B cell (primary cell): ENCODE results near the gene CDC25B. TPM values are rescaled to one million over a fixed set of nuclear protein-coding genes. Genes with fewer than 3 reads are reported as not detected.

ENCODE experiments used
- ATAC-seq: fragments of 200-7000 bp; cut with Tn5 transposase; one replicate; pipeline ENCODE4 v1.10.0; 2021; ENCODE audit warnings: low read depth, mild to moderate bottlenecking, moderate number of reproducible peaks, moderate library complexity
- CTCF ChIA-PET: fragments of 350-600 bp; sonication (Branson Sonifier 250); formaldehyde crosslinking; loops from one replicate; lab custom pipeline; 2021; ENCODE audit warnings: antibody characterized with exemption, inconsistent platforms; lab: Charles Lee
- POLR2A ChIA-PET: fragments of 350-600 bp; sonication (Branson Sonifier 250); formaldehyde crosslinking; loops from one replicate; lab custom pipeline; 2021; ENCODE audit warnings: antibody characterized with exemption; lab: Charles Lee
- DNase-seq: peaks from one replicate; pipeline ENCODE4 v3.0.0; 2013
- H2AFZ ChIP-seq: 2 replicates; pipeline ENCODE4 v1.6.1; 2012; ENCODE audit warnings: mild to moderate bottlenecking, low read depth, low read length; ENCODE audit not compliant: insufficient read depth, poor library complexity, severe bottlenecking
- H3K27ac ChIP-seq, 2 donors: 1 replicate in 1 of 2; 2 replicates in 1 of 2; pipeline ENCODE4 v1.5.1; 2012 to 2013; ENCODE audit warnings: low read length in 2 of 2, mild to moderate bottlenecking in 2 of 2, moderate library complexity in 1 of 2
- H3K27me3 ChIP-seq, 4 experiments: fragments of 200-600 bp in 1 of 4; sonication (generic) in 1 of 4; replicated peaks in 1 of 4; 1 replicate in 2 of 4; 2 replicates in 2 of 4; pipeline versions ENCODE4 v1.6.1 to v1.7.0; 2013 to 2016; ENCODE audit warnings: low read length in 3 of 4, mild to moderate bottlenecking in 2 of 4, mixed read lengths in 1 of 4, moderate library complexity in 1 of 4; ENCODE audit not compliant: insufficient read depth in 4 of 4, control insufficient read depth in 3 of 4; ENCODE audit errors: control extremely low read depth in 1 of 4
- H3K36me3 ChIP-seq, 2 experiments: replicated peaks in 1 of 2; 1 replicate in 1 of 2; 2 replicates in 1 of 2; pipeline versions ENCODE4 v1.6.1 to v1.7.1; 2013; ENCODE audit warnings: low read length in 1 of 2; ENCODE audit not compliant: insufficient read depth in 2 of 2, control insufficient read depth in 1 of 2; ENCODE audit errors: control extremely low read depth in 1 of 2, extremely low read depth in 1 of 2
- H3K4me1 ChIP-seq, 2 donors: fragments of 200-600 bp in 1 of 2; sonication (generic) in 1 of 2; 1 replicate in 1 of 2; 2 replicates in 1 of 2; pipeline versions ENCODE4 v1.5.1 to v1.6.1; 2013 to 2017; ENCODE audit warnings: low read length in 2 of 2; ENCODE audit not compliant: control insufficient read depth in 2 of 2, insufficient read depth in 2 of 2
- H3K4me2 ChIP-seq: replicated peaks from 2 replicates; pipeline ENCODE3; 2012; ENCODE audit warnings: mild to moderate bottlenecking, low read depth, low read length; ENCODE audit not compliant: poor library complexity, severe bottlenecking
- H3K4me3 ChIP-seq, 5 experiments: fragments of 200-600 bp in 1 of 5; sonication (generic) in 1 of 5; 1 replicate in 3 of 5; 2 replicates in 2 of 5; pipeline versions ENCODE4 v1.5.1 to v1.7.0; 2011 to 2016; ENCODE audit warnings: low read length in 4 of 5, mild to moderate bottlenecking in 4 of 5, low read depth in 2 of 5, control low read depth in 1 of 5, moderate library complexity in 1 of 5; ENCODE audit not compliant: insufficient read depth in 1 of 5; ENCODE audit errors: control extremely low read depth in 1 of 5, extremely low read depth in 1 of 5
- H3K79me2 ChIP-seq: fragments of 200-600 bp; sonication (generic); one replicate; pipeline ENCODE4 v1.6.0; 2016; ENCODE audit warnings: low read length; ENCODE audit not compliant: control insufficient read depth, insufficient read depth
- H3K9ac ChIP-seq: fragments of 200-600 bp; sonication (generic); 2 replicates; pipeline ENCODE4 v1.6.1; 2017; ENCODE audit warnings: mild to moderate bottlenecking, low read length, moderate library complexity
- H3K9me3 ChIP-seq, 3 donors: one replicate each; pipeline versions ENCODE4 v1.6.1 to v1.7.1; 2013; ENCODE audit warnings: low read length in 2 of 3; ENCODE audit not compliant: control insufficient read depth in 2 of 3, insufficient read depth in 1 of 3; ENCODE audit errors: control extremely low read depth in 1 of 3
- H4K20me1 ChIP-seq: 2 replicates; pipeline ENCODE4 v1.6.0; 2012; ENCODE audit warnings: mild to moderate bottlenecking, low read length; ENCODE audit not compliant: insufficient read depth, control insufficient read depth, poor library complexity, severe bottlenecking
- H3K27ac Mint-ChIP-seq: one replicate; pipeline ENCODE4 v1.8.0; 2021; ENCODE audit warnings: mixed read lengths
- H3K27me3 Mint-ChIP-seq: one replicate; pipeline ENCODE4 v1.8.0; 2021; ENCODE audit warnings: mixed read lengths
- H3K4me1 Mint-ChIP-seq: one replicate; pipeline ENCODE4 v1.8.0; 2021; ENCODE audit warnings: mixed read lengths
- H3K4me3 Mint-ChIP-seq: one replicate; pipeline ENCODE4 v1.8.0; 2021; ENCODE audit warnings: mixed read lengths
- H3K9me3 Mint-ChIP-seq: one replicate; pipeline ENCODE4 v1.8.0; 2022; ENCODE audit warnings: mixed read lengths; ENCODE audit not compliant: insufficient read depth
- EZH2 ChIP-seq: IDR thresholded peaks from 2 replicates; pipeline ENCODE4 v1.6.1; 2012; ENCODE audit warnings: borderline replicate concordance, low read depth, mild to moderate bottlenecking, moderate library complexity, low read length; ENCODE audit not compliant: insufficient read depth, poor library complexity, severe bottlenecking
- WGBS: methylation state at CpG from one replicate; pipeline ENCODE4 v1.1.5; 2013; ENCODE audit warnings: missing lambda C conversion rate; ENCODE audit not compliant: insufficient coverage; 5-methylcytosine and 5-hydroxymethylcytosine counted together
- intact Hi-C: fragments of 100-400 bp; cut with micrococcal nuclease; formaldehyde crosslinking; loops from one replicate; pipeline ENCODE4 v1.10.0; 2022
- polyA plus RNA-seq: library from polyadenylated mRNA; depleted of rRNA; stranded (reverse); fragments of >200 nt; gene quantifications from 2 replicates; pipeline ENCODE4 v1.2.3, GENCODE V29; 2012
- total RNA-seq, 2 donors: library from RNA; stranded (reverse); fragments of 120-200 nt in 1 of 2; gene quantifications; 1 replicate in 1 of 2; 2 replicates in 1 of 2; pipeline versions ENCODE4 v1.2.3 to v1.2.4, GENCODE V29; 2013 to 2022
- TF ChIP-seq, protein P1 (sequence below): fragments of 200-600 bp; IDR thresholded peaks from one replicate; pipeline ENCODE4 v1.8.0; 2022; ENCODE audit warnings: antibody characterized with exemption, mild to moderate bottlenecking

The CDC25B gene
- total and polyA plus RNA-seq, 2 donors (not counting 1 experiment from before 2014, with no cell fraction given): 72.3 to 114 TPM

DNA sequence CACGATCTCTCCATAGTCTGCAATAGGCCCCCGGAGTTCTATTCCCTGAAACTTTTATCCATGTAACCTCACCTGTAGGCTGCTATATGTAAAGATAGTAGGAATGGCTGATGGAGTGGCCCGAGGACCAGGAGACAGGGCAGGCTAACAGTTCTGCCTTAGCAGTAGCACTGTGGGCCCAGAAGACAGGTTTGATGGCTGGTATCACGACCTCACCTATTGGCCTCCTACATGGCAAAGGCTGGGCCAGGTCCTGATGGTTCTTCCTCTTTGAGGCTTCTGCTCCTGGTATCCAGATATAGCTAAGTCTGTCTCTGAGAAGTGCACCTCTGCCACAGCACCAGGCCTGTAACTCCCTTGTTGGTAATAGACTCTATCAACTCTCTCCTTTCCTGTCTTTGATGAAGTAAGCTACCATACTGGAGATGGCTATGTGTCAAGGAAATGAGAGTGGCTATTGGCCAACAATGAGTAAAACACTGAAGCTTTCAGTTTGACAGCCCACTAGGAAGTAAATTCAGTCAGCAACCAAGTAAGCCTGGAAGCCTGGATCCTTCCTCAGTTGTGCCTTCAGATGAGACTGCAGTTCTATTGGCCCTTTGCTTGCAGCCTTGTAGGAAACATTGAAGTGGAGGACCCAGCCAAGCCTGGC lies 20.5 kb upstream of the CDC25B start:
- intact Hi-C loops: no loop called here
- WGBS: 100% methylated on average over 2 of the region's 4 CpGs
- no peak for DNase-seq
- no peaks in the 10 kb centered on the region for H3K36me3 ChIP-seq
- no peak overlapping the region for H3K4me2 ChIP-seq
- peaks cover 0 to 2% (median 0%) of the 10 kb centered on the region in 3 donors for H3K9me3 ChIP-seq
- H3K9ac ChIP-seq: no peak overlapping the region
- no peak overlapping the region for H3K4me3 ChIP-seq
- ChIA-PET CTCF (no interaction called here), POLR2A (no interaction called here)
- H3K4me1 Mint-ChIP-seq: peaks cover 26% of the 10 kb centered on the region
- H3K4me1 ChIP-seq: peaks cover 23 to 26% of the 10 kb centered on the region in 2 donors
- no peaks in the 10 kb centered on the region for H4K20me1 ChIP-seq
- no peak for TF ChIP-seq EZH2
- TF ChIP-seq, protein P1, sequence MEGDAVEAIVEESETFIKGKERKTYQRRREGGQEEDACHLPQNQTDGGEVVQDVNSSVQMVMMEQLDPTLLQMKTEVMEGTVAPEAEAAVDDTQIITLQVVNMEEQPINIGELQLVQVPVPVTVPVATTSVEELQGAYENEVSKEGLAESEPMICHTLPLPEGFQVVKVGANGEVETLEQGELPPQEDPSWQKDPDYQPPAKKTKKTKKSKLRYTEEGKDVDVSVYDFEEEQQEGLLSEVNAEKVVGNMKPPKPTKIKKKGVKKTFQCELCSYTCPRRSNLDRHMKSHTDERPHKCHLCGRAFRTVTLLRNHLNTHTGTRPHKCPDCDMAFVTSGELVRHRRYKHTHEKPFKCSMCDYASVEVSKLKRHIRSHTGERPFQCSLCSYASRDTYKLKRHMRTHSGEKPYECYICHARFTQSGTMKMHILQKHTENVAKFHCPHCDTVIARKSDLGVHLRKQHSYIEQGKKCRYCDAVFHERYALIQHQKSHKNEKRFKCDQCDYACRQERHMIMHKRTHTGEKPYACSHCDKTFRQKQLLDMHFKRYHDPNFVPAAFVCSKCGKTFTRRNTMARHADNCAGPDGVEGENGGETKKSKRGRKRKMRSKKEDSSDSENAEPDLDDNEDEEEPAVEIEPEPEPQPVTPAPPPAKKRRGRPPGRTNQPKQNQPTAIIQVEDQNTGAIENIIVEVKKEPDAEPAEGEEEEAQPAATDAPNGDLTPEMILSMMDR: no peak
- H2AFZ ChIP-seq: no peak overlapping the region
- no peaks in the 10 kb centered on the region for H3K79me2 ChIP-seq
- ATAC-seq: no peak
- H3K27ac Mint-ChIP-seq: no peak overlapping the region
- no peak overlapping the region for H3K4me3 Mint-ChIP-seq
- no peaks in the 10 kb centered on the region for H3K27me3 Mint-ChIP-seq
- no peak overlapping the region for H3K27ac ChIP-seq
- no peaks in the 10 kb centered on the region for H3K9me3 Mint-ChIP-seq
- H3K27me3 ChIP-seq: peaks cover 0 to 15% (median 4%) of the 10 kb centered on the region in 4 experiments

DNA sequence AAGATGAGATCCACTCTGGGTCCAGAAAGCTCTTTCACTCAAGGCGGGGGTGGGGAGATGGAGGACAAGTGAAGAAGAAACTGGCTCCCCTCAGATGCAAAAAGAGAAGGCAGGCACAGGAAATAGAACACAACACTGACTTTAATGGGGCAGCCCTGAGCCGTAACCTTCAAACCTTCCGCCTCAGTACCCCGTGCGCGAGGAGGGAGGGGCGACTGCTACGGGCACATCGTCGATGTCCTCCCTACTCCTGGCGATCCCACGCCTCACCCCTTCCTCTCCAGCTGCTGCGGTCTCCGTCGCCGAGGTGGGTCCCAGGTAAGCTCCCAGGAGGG lies 18.8 kb upstream of the CDC25B start:
- Histone ChIP-seq H3K4me2 (peak overlapping the region; percentile 99), H3K9ac (peak overlapping the region; percentile 75), H3K27ac (peak overlapping the region in 1 of 2 donors; percentile 13), H3K9me3 (peaks cover 0 to under 1% (median 0%) of the 10 kb centered on the region in 3 donors), H3K36me3 (no peaks in the 10 kb centered on the region), H3K27me3 (peaks cover 0 to 15% (median 4%) of the 10 kb centered on the region in 4 experiments), H3K4me1 (peaks cover 29 to 36% of the 10 kb centered on the region in 2 donors), H3K4me3 (peak overlapping the region in 4 of 5 experiments; percentile 66 to 75 (median 66)), H4K20me1 (no peaks in the 10 kb centered on the region), H2AFZ (peak overlapping the region; percentile 98), H3K79me2 (no peaks in the 10 kb centered on the region)
- intact Hi-C loops: loop anchor here (1.0 kb wide), 1 partner anchor 10 kb away; the partner anchor contains the start of gene ADISSP
- 6% methylated on average over 16 of the region's 16 CpGs for WGBS
- Mint-ChIP-seq H3K27me3 (no peaks in the 10 kb centered on the region), H3K4me3 (peak overlapping the region; percentile 90), H3K27ac (peak overlapping the region; percentile 82), H3K9me3 (no peaks in the 10 kb centered on the region), H3K4me1 (peaks cover 38% of the 10 kb centered on the region)
- POLR2A ChIA-PET: interaction anchor here (1.3 to 2.0 kb wide), 2 partner anchors 9 to 43 kb away, joined by 3 to 18 read pairs; partner anchors contain the start of genes ADISSP and AP5S1
- no peak for TF ChIP-seq EZH2
- TF ChIP-seq, protein P1: no peak
- DNase-seq: peak; percentile 64
- peak; percentile 53 for ATAC-seq
- CTCF ChIA-PET: interaction anchor here (1.7 to 5.1 kb wide), 3 partner anchors 9 to 78 kb away, joined by 5 to 38 read pairs (median 9); partner anchors contain the start of genes ADISSP and CENPB
